ENCODE measurements around the gene LRRTM4. TPM values are rescaled to one million over a fixed set of nuclear protein-coding genes. Genes with fewer than 3 reads are reported as not detected.

The LRRTM4 gene
- total RNA-seq, 4 donors from 2014 or later, result 0.51 TPM; not detected in 3

DNA sequence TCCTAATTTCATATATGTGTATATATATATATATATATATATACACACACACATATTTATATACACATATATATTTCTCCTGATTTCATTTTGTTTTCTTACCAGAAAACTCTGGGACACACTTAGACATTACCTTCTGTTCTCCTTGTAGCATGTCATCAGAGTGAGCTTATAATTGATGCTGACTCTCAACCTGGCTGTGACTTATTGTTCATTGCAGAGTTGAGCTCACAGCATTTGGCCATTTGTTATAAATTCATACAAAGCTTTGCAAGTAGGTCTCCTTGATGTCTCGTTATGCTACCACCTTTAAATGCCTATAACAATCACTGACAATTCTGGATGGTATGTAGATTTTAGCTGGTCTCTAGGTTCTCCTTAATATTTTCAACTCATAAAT, 314.8 kb downstream of the LRRTM4 start:
- no peak overlapping the region for H3K4me3 ChIP-seq (ENCODE audit: low read depth, poor library complexity, severe bottlenecking)
- no peak for DNase-seq (ENCODE audit: low spot score in 2 of 2)
- TF ChIP-seq POLR2A (IDR thresholded peaks at IDR 0.05), result no peak
- TF ChIP-seq CTCF (IDR thresholded peaks at IDR 0.05), result no peak
- intact Hi-C loops (cut with DNase I; ENCODE audit: low total_unique reads), result no loop called here
- 75 to 82% methylated on average over 1 of the region's 1 CpG for WGBS, 2 donors

DNA sequence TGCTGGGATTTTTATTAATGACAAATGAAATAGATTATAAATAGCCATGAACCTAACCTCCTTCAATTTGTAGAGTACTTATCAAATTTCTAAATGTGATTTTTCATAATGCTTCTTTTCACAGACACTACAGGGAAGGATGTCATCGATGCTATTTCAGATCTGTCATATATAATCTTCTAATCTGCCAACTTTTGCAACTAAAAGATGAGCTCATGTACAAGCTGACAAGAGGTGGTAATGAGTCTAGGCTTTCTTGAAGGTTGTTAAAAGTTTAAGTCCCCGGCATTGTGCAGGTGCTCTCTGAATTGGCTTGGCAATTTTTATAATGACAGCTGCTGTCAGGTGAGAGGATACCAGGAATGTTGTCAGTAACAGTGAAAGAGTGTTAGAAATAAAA, 320.4 kb downstream of the LRRTM4 start:
- intact Hi-C loops (cut with DNase I; ENCODE audit: low total_unique reads), result no loop called here
- no peak for DNase-seq (ENCODE audit: low spot score in 2 of 2)
- no peak overlapping the region for H3K4me3 ChIP-seq (ENCODE audit: low read depth, poor library complexity, severe bottlenecking)
- 83 to 87% methylated on average over 2 of the region's 2 CpGs for WGBS, 2 donors
- TF ChIP-seq CTCF (IDR thresholded peaks at IDR 0.05) (no peak), POLR2A (IDR thresholded peaks at IDR 0.05) (no peak)

- TF ChIP-seq CTCF (IDR thresholded peaks at IDR 0.05), result no peak
- TF ChIP-seq POLR2A (IDR thresholded peaks at IDR 0.05), result no peak
These were observed 322.8 kb downstream of the LRRTM4 start for GRCh38 chr2:77199411-77199810.

GRCh38 chr2:77193858-77194448, 328.2 kb downstream of the LRRTM4 start:
- no peak overlapping the region for H3K4me3 ChIP-seq (ENCODE audit: low read depth, poor library complexity, severe bottlenecking)
- DNase-seq (ENCODE audit: low spot score in 2 of 2), result no peak
- TF ChIP-seq POLR2A (IDR thresholded peaks at IDR 0.05) (no peak), CTCF (IDR thresholded peaks at IDR 0.05) (no peak)
- WGBS, 2 donors, result 85 to 90% methylated on average over 4 of the region's 4 CpGs
- intact Hi-C loops (cut with DNase I; ENCODE audit: low total_unique reads), result no loop called here

More at GRCh38 chr2:77199411-77199810, 322.8 kb downstream of the LRRTM4 start:
- H3K4me3 ChIP-seq (ENCODE audit: low read depth, poor library complexity, severe bottlenecking), result no peak overlapping the region
- DNase-seq (ENCODE audit: low spot score in 2 of 2), result no peak
- intact Hi-C loops (cut with DNase I; ENCODE audit: low total_unique reads), result no loop called here

- 80 to 84% methylated on average over 5 of the region's 5 CpGs for WGBS, 2 donors
- intact Hi-C loops (cut with DNase I; ENCODE audit: low total_unique reads), result no loop called here
- TF ChIP-seq POLR2A (IDR thresholded peaks at IDR 0.05) (no peak), CTCF (IDR thresholded peaks at IDR 0.05) (no peak)
- H3K4me3 ChIP-seq (ENCODE audit: low read depth, poor library complexity, severe bottlenecking), result no peak overlapping the region
- DNase-seq (ENCODE audit: low spot score in 2 of 2), result no peak
These were observed 329.3 kb downstream of the LRRTM4 start for GRCh38 chr2:77192811-77193289.

GRCh38 chr2:77191665-77192064, 330.5 kb downstream of the LRRTM4 start:
- TF ChIP-seq CTCF (IDR thresholded peaks at IDR 0.05) (no peak), POLR2A (IDR thresholded peaks at IDR 0.05) (no peak)
- intact Hi-C loops (cut with DNase I; ENCODE audit: low total_unique reads), result no loop called here
- DNase-seq (ENCODE audit: low spot score in 2 of 2), result no peak
- no peak overlapping the region for H3K4me3 ChIP-seq (ENCODE audit: low read depth, poor library complexity, severe bottlenecking)
- WGBS, 2 donors, result 0% methylated on average over 1 of the region's 1 CpG

Data from lower leg skin (tissue), 4 donors.